K562 (cell line): ENCODE results near the gene OR5M11. TPM values are rescaled to one million over a fixed set of nuclear protein-coding genes. Genes with fewer than 3 reads are reported as not detected.

Source experiments
- ATAC-seq: fragments of 200-7000 bp; cut with Tn5 transposase; 3 replicates; pipeline ENCODE4 v1.9.1; 2020; ENCODE audit warnings: moderate library complexity
- BruUV-seq: library from RNA; stranded (reverse); fragments of 400-500 nt; replicated peaks from 2 replicates; lab custom pipeline; 2021; lab: Mats Ljungman, UMichigan
- CTCF ChIA-PET: fragments of 300-600 bp; formaldehyde crosslinking; extraction: SDS; loops from one replicate; lab custom pipeline; 2021; ENCODE audit warnings: low intra/inter-chr PET ratio; lab: Yijun Ruan, JAX
- POLR2A ChIA-PET: fragments of 300-600, 350-650 bp; sonication (Branson Sonifier 250); formaldehyde crosslinking; extraction: SDS; loops from one replicate; lab custom pipeline; 2021; ENCODE audit warnings: antibody characterized with exemption, inconsistent platforms; lab: Yijun Ruan, JAX
- DNase-seq, 4 experiments: peaks; one replicate each; pipeline versions ENCODE4 v3.0.0 to v3.0.0-alpha.2; 2011 to 2018; ENCODE audit warnings: low spot score in 3 of 4, mixed read lengths in 3 of 4; ENCODE audit errors: extremely low read depth in 1 of 4
- FAIRE-seq: peaks from 2 replicates; lab custom pipeline; 2011; peaks lifted over from hg19 to GRCh38; lab: Jason Lieb, UNC
- H2AFZ ChIP-seq: 2 replicates; pipeline ENCODE4 v1.6.0; 2011; ENCODE audit warnings: low read depth, low read length, control low read depth, inconsistent platforms
- H3K27ac ChIP-seq: fragments of 200-600 bp; 3 replicates; pipeline ENCODE4 v1.8.0; 2011; ENCODE audit warnings: low read depth, mild to moderate bottlenecking, control low read depth, inconsistent platforms, low read length, moderate library complexity, mixed read lengths; ENCODE audit errors: extremely low read depth
- H3K27me3 ChIP-seq, 2 experiments: fragments of 300-600 bp in 1 of 2; 2 replicates in 1 of 2; 3 replicates in 1 of 2; pipeline versions ENCODE4 v1.6.0 to v1.8.0; 2011; ENCODE audit warnings: inconsistent platforms in 2 of 2, low read length in 2 of 2, mild to moderate bottlenecking in 1 of 2, mixed read lengths in 1 of 2, moderate library complexity in 1 of 2; ENCODE audit not compliant: control insufficient read depth in 2 of 2, insufficient read depth in 2 of 2
- H3K36me3 ChIP-seq: fragments of 300-600 bp; 3 replicates; pipeline ENCODE4 v1.8.0; 2011; ENCODE audit warnings: mild to moderate bottlenecking, low read length, inconsistent platforms; ENCODE audit not compliant: control insufficient read depth, insufficient read depth
- H3K4me1 ChIP-seq, 2 experiments: fragments of 200-600 bp in 1 of 2; replicated peaks in 1 of 2; 2 replicates in 1 of 2; 3 replicates in 1 of 2; pipeline versions ENCODE4 v1.5.1 to v1.8.0; 2011; ENCODE audit warnings: inconsistent platforms in 2 of 2, low read length in 2 of 2, mild to moderate bottlenecking in 1 of 2, mixed read lengths in 1 of 2, moderate library complexity in 1 of 2; ENCODE audit not compliant: control insufficient read depth in 2 of 2, insufficient read depth in 2 of 2
- H3K4me2 ChIP-seq: 2 replicates; pipeline ENCODE4 v1.6.1; 2011; ENCODE audit warnings: low read length, control low read depth, inconsistent platforms, mixed read lengths; ENCODE audit not compliant: insufficient read depth
- H3K4me3 ChIP-seq: fragments of 200-600 bp; sonication (generic), shearing (Covaris generic); 2 replicates; pipeline ENCODE4 v1.5.1; 2016; ENCODE audit warnings: control low read depth, inconsistent platforms
- H3K79me2 ChIP-seq: fragments of 200-600 bp; 3 replicates; pipeline ENCODE4 v1.8.0; 2011; ENCODE audit warnings: low read length, inconsistent platforms; ENCODE audit not compliant: control insufficient read depth, insufficient read depth
- H3K9ac ChIP-seq, 2 experiments: 2 replicates each; pipeline versions ENCODE4 v1.6.0 to v1.6.1; 2011; ENCODE audit warnings: low read depth in 2 of 2, low read length in 2 of 2, control low read depth in 1 of 2, inconsistent platforms in 1 of 2, mild to moderate bottlenecking in 1 of 2, mixed read lengths in 1 of 2; ENCODE audit not compliant: insufficient read depth in 1 of 2
- H3K9me1 ChIP-seq: one replicate; pipeline ENCODE4 v1.6.0; 2011; ENCODE audit warnings: inconsistent platforms, mild to moderate bottlenecking, low read length, moderate library complexity; ENCODE audit not compliant: control insufficient read depth, insufficient read depth
- H3K9me3 ChIP-seq: replicated peaks from 2 replicates; pipeline ENCODE4 v1.5.1; 2011; ENCODE audit warnings: low read depth, low read length, inconsistent platforms; ENCODE audit not compliant: control insufficient read depth, insufficient read depth
- H4K20me1 ChIP-seq: replicated peaks from 2 replicates; pipeline ENCODE4 v1.6.1; 2011; ENCODE audit warnings: low read length, inconsistent platforms, mixed read lengths; ENCODE audit not compliant: control insufficient read depth, insufficient read depth
- ARID3B ChIP-seq: fragments of 250-450 bp; sonication (Bioruptor Pico); IDR thresholded peaks from 2 replicates; pipeline ENCODE4 v1.4.0; 2020; ENCODE audit warnings: borderline replicate concordance
- CHD4 ChIP-seq: fragments of 200-600 bp; sonication (generic); IDR thresholded peaks from 3 replicates; pipeline ENCODE4 v1.6.1; 2012; ENCODE audit warnings: low read depth, mild to moderate bottlenecking, mixed read lengths, low read length, inconsistent platforms; ENCODE audit not compliant: insufficient read depth, insufficient replicate concordance, poor library complexity, severe bottlenecking
- CXXC5 ChIP-seq: fragments of 250-450 bp; sonication (Bioruptor Pico); IDR thresholded peaks from 2 replicates; pipeline ENCODE4 v1.8.0; 2022; ENCODE audit warnings: inconsistent platforms, mild to moderate bottlenecking, moderate library complexity
- MXI1 ChIP-seq: IDR thresholded peaks from 2 replicates; pipeline ENCODE4 v1.6.1; 2011; ENCODE audit warnings: low read depth, mild to moderate bottlenecking, improper control_type of control experiment, low read length
- TEAD1 ChIP-seq, 2 experiments: fragments of 450-650 bp in 1 of 2; sonication (generic) in 1 of 2; formaldehyde crosslinking; IDR thresholded peaks; 2 replicates each; pipeline versions ENCODE4 v1.4.0 to v1.8.0; 2020 to 2022; ENCODE audit warnings: mild to moderate bottlenecking in 2 of 2, missing genetic modification reagents in 1 of 2
- ZKSCAN1 ChIP-seq: fragments of 150-350 bp; IDR thresholded peaks from 2 replicates; pipeline ENCODE4 v1.6.1; 2016; ENCODE audit warnings: low read depth, low read length
- ZNF3 ChIP-seq: fragments of 250-450 bp; sonication (Bioruptor Pico); IDR thresholded peaks from 2 replicates; pipeline ENCODE4 v1.5.0; 2021; ENCODE audit warnings: mild to moderate bottlenecking, moderate library complexity
- ZNF41 ChIP-seq: fragments of 250-450 bp; sonication (Bioruptor Pico); conservative IDR thresholded peaks from 2 replicates; pipeline ENCODE4 v1.4.0; 2020; ENCODE audit warnings: mild to moderate bottlenecking
- WGBS: fragments of 100-300 bp; shearing (Covaris generic); methylation state at CpG from one replicate; pipeline ENCODE4 v1.1.6; 2016; ENCODE audit warnings: low coverage, mixed read lengths; ENCODE audit not compliant: insufficient coverage; ENCODE audit errors: missing lambda C conversion rate; 5-methylcytosine and 5-hydroxymethylcytosine counted together
- in situ Hi-C: fragments of 300-500 bp; cut with MboI; formaldehyde crosslinking; loops from 4 replicates; pipeline ENCODE4 v1.15.0; 2018; ENCODE audit warnings: inconsistent platforms, mixed read lengths
- intact Hi-C: fragments of 100-400 bp; cut with micrococcal nuclease; formaldehyde crosslinking; loops from 2 replicates; pipeline ENCODE4 v1.14.2; 2022
- polyA plus RNA-seq, 8 experiments: library from polyadenylated mRNA; depleted of rRNA in 4 of 8; stranded (reverse) in 5 of 8; unstranded in 3 of 8; fragments of >200 nt; fragmentation: Nextera tagmentation in 2 of 8; fragmentation: Illumina TruSeq in 1 of 8; extraction: Ambion mirVana in 2 of 8; extraction: Trizol in 1 of 8; gene quantifications; 2 replicates each; pipeline versions ENCODE4 v1.2.1 to v1.2.3, GENCODE V29; 2011 to 2014; ENCODE audit warnings: inconsistent platforms in 1 of 8, missing spikeins in 1 of 8
- total RNA-seq, 7 experiments: library from RNA; depleted of rRNA in 6 of 7; stranded (reverse); fragments of >200 nt in 6 of 7; fragmentation: Illumina TruSeq in 2 of 7; extraction: Trizol in 2 of 7; gene quantifications; 2 replicates each; pipeline versions ENCODE4 v1.2.1 to v1.2.3, GENCODE V29; 2011 to 2021; ENCODE audit warnings: low replicate concordance in 1 of 7

Gene OR5M11
- total and polyA plus RNA-seq, 9 of the 15 experiments (the other 6 are each of a cell fraction or from before 2014, with no cell fraction given) = not detected

GRCh38 chr11:56509439-56509838 lies 33.6 kb downstream of the OR5M11 start:
- DNase-seq (no peak), FAIRE-seq (no peak), ATAC-seq (no peak)
- in situ Hi-C loops = no loop called here
- Histone ChIP-seq H2AFZ (no peak overlapping the region), H3K27me3 (no peaks in the 10 kb centered on the region), H3K9ac (no peak overlapping the region), H3K4me2 (no peak overlapping the region), H3K9me1 (no peaks in the 10 kb centered on the region), H3K36me3 (no peaks in the 10 kb centered on the region), H3K4me1 (no peaks in the 10 kb centered on the region), H4K20me1 (no peaks in the 10 kb centered on the region), H3K9me3 (no peaks in the 10 kb centered on the region), H3K27ac (no peak overlapping the region), H3K4me3 (no peak overlapping the region), H3K79me2 (no peaks in the 10 kb centered on the region)
- POLR2A ChIA-PET = no interaction called here
- intact Hi-C loops = no loop called here
- TF ChIP-seq CHD4 (no peak), ZKSCAN1 (no peak), ARID3B (CRISPR knock-in tag) (no peak), ZNF41 (CRISPR knock-in tag) (no peak), MXI1 (no peak), TEAD1 (CRISPR knock-in tag; IDR thresholded peaks at IDR 0.05) (no peak), ZNF3 (no peak), CXXC5 (no peak)
- no TSS peak for BruUV-seq
- CTCF ChIA-PET = no interaction called here
- 0% methylated on average over 1 of the region's 1 CpG for WGBS
